Fibroblast of the aortic adventitia (primary cell): ENCODE results near the gene HMCN2. TPM values are rescaled to one million over a fixed set of nuclear protein-coding genes. Genes with fewer than 3 reads are reported as not detected.

Source experiments
- DNase-seq: peaks from one replicate; pipeline ENCODE4 v3.0.0-alpha.2; 2010; ENCODE audit warnings: low read depth
- H3K4me3 ChIP-seq: 2 replicates; pipeline ENCODE4 v1.5.1; 2011; ENCODE audit warnings: low read depth, mild to moderate bottlenecking, control low read depth, low read length, moderate library complexity
- CTCF ChIP-seq: IDR thresholded peaks from 2 replicates; pipeline ENCODE4 v1.5.1; 2011; ENCODE audit warnings: mild to moderate bottlenecking, low read length, control low read depth, inconsistent platforms; ENCODE audit not compliant: insufficient read depth
- total RNA-seq: library from RNA; depleted of rRNA; stranded (reverse); fragments of >200 nt; gene quantifications from 2 replicates; pipeline ENCODE4 v1.2.3, GENCODE V29; 2012; ENCODE audit warnings: low replicate concordance

The HMCN2 gene
- total RNA-seq, 1 donor, result not detected

GRCh38 chr9:130390390-130390789 is 124.8 kb downstream of the HMCN2 start:
- TF ChIP-seq CTCF, result no peak
- DNase-seq, result no peak
- H3K4me3 ChIP-seq, result no peak overlapping the region

GRCh38 chr9:130390986-130391385 is 125.4 kb downstream of the HMCN2 start:
- TF ChIP-seq CTCF, result no peak

GRCh38 chr9:130391866-130392265 is 126.3 kb downstream of the HMCN2 start:
- TF ChIP-seq CTCF, result no peak
- no peak for DNase-seq
- H3K4me3 ChIP-seq, result no peak overlapping the region

More at GRCh38 chr9:130390986-130391385, 125.4 kb downstream of the HMCN2 start:
- no peak for DNase-seq
- no peak overlapping the region for H3K4me3 ChIP-seq

- DNase-seq, result no peak
- TF ChIP-seq CTCF, result no peak
- H3K4me3 ChIP-seq, result no peak overlapping the region
Observed at GRCh38 chr9:130393681-130394071, 128.1 kb downstream of the HMCN2 start.

GRCh38 chr9:130394320-130394719 is 128.8 kb downstream of the HMCN2 start:
- DNase-seq, result no peak
- TF ChIP-seq CTCF, result no peak
- H3K4me3 ChIP-seq, result no peak overlapping the region

GRCh38 chr9:130394814-130395470 is 129.4 kb downstream of the HMCN2 start:
- DNase-seq, result no peak
- no peak for TF ChIP-seq CTCF
- no peak overlapping the region for H3K4me3 ChIP-seq
